ENCODE measurements around the gene BTNL3. TPM values are rescaled to one million over a fixed set of nuclear protein-coding genes. Genes with fewer than 3 reads are reported as not detected.

The BTNL3 gene
- total RNA-seq, 1 experiment from 2014 or later = not detected

GRCh38 chr5:180990086-180990881 lies 1.6 kb downstream of the BTNL3 start:
- H3K27me3 ChIP-seq (replicated peaks; ENCODE audit: insufficient read depth, low read depth, low read length, poor library complexity) = peaks cover 20% of the 10 kb centered on the region
- H3K27ac ChIP-seq (ENCODE audit: low read depth, low read length, poor library complexity, severe bottlenecking) = no peak overlapping the region
- H3K4me1 ChIP-seq (ENCODE audit: insufficient read depth, low read length, poor library complexity, severe bottlenecking) = no peaks in the 10 kb centered on the region
- CTCF ChIA-PET = no interaction called here
- H3K4me3 ChIP-seq (ENCODE audit: low read depth, low read length, poor library complexity, severe bottlenecking) = no peak overlapping the region
- intact Hi-C loops (cut with micrococcal nuclease; ENCODE audit: unreplicated experiment) = no loop called here
- BruUV-seq (replicated peaks) = no TSS peak
- no peak for TF ChIP-seq CTCF (conservative IDR thresholded peaks at IDR 0.05; ENCODE audit: low read depth, low read length)
- no peak for TF ChIP-seq EZH2 (IDR thresholded peaks at IDR 0.05; ENCODE audit: borderline replicate concordance, low read depth, low read length, poor library complexity, severe bottlenecking)
- H3K36me3 ChIP-seq (ENCODE audit: insufficient read depth, low read length, poor library complexity, severe bottlenecking) = no peaks in the 10 kb centered on the region
- DNase-seq (ENCODE audit: low spot score) = no peak
- no peaks in the 10 kb centered on the region for H3K9me3 ChIP-seq (ENCODE audit: low read depth, low read length, poor library complexity, severe bottlenecking)
- POLR2A ChIA-PET (ENCODE audit: low non-redundant PET) = no interaction called here

GRCh38 chr5:180990882-180991242 lies 2.2 kb downstream of the BTNL3 start:
- no peaks in the 10 kb centered on the region for H3K36me3 ChIP-seq (ENCODE audit: insufficient read depth, low read length, poor library complexity, severe bottlenecking)
- BruUV-seq (replicated peaks) = no TSS peak
- no peak for DNase-seq (ENCODE audit: low spot score)
- H3K4me1 ChIP-seq (ENCODE audit: insufficient read depth, low read length, poor library complexity, severe bottlenecking) = no peaks in the 10 kb centered on the region
- TF ChIP-seq CTCF (conservative IDR thresholded peaks at IDR 0.05; ENCODE audit: low read depth, low read length) = no peak
- TF ChIP-seq EZH2 (IDR thresholded peaks at IDR 0.05; ENCODE audit: borderline replicate concordance, low read depth, low read length, poor library complexity, severe bottlenecking) = no peak
- H3K4me3 ChIP-seq (ENCODE audit: low read depth, low read length, poor library complexity, severe bottlenecking) = no peak overlapping the region
- intact Hi-C loops (cut with micrococcal nuclease; ENCODE audit: unreplicated experiment) = no loop called here
- no peak overlapping the region for H3K27ac ChIP-seq (ENCODE audit: low read depth, low read length, poor library complexity, severe bottlenecking)
- H3K27me3 ChIP-seq (replicated peaks; ENCODE audit: insufficient read depth, low read depth, low read length, poor library complexity) = peaks cover 17% of the 10 kb centered on the region
- no peaks in the 10 kb centered on the region for H3K9me3 ChIP-seq (ENCODE audit: low read depth, low read length, poor library complexity, severe bottlenecking)
- POLR2A ChIA-PET (ENCODE audit: low non-redundant PET) = no interaction called here
- CTCF ChIA-PET = no interaction called here

- H3K4me3 ChIP-seq (ENCODE audit: low read depth, low read length, poor library complexity, severe bottlenecking) = no peak overlapping the region
- no peak overlapping the region for H3K27ac ChIP-seq (ENCODE audit: low read depth, low read length, poor library complexity, severe bottlenecking)
- peaks cover 20% of the 10 kb centered on the region for H3K27me3 ChIP-seq (replicated peaks; ENCODE audit: insufficient read depth, low read depth, low read length, poor library complexity)
- H3K9me3 ChIP-seq (ENCODE audit: low read depth, low read length, poor library complexity, severe bottlenecking) = no peaks in the 10 kb centered on the region
- intact Hi-C loops (cut with micrococcal nuclease; ENCODE audit: unreplicated experiment) = no loop called here
- H3K4me1 ChIP-seq (ENCODE audit: insufficient read depth, low read length, poor library complexity, severe bottlenecking) = no peaks in the 10 kb centered on the region
- BruUV-seq (replicated peaks) = no TSS peak
- no peaks in the 10 kb centered on the region for H3K36me3 ChIP-seq (ENCODE audit: insufficient read depth, low read length, poor library complexity, severe bottlenecking)
- ChIA-PET CTCF (no interaction called here), POLR2A (ENCODE audit: low non-redundant PET) (interaction anchor here (0.6 kb wide), 1 partner anchor 336 kb away, joined by 8 read pairs; no protein-coding TSS in a partner anchor)
- no peak for DNase-seq (ENCODE audit: low spot score)
- TF ChIP-seq EZH2 (IDR thresholded peaks at IDR 0.05; ENCODE audit: borderline replicate concordance, low read depth, low read length, poor library complexity, severe bottlenecking) (no peak), CTCF (conservative IDR thresholded peaks at IDR 0.05; ENCODE audit: low read depth, low read length) (no peak)
Measured at GRCh38 chr5:181001947-181002346, 13.3 kb downstream of the BTNL3 start.

Data from A673 (cell line).